GM18520 (cell line): ENCODE results near the gene IL27RA.

Experiments
- ATAC-seq: cut with Tn5 transposase; IDR thresholded peaks from one replicate; pipeline ENCODE4 v1.9.1; 2021; ENCODE audit not compliant: unreplicated experiment

The IL27RA gene

GRCh38 chr19:14056741-14057356 is 25.3 kb downstream of the IL27RA start:
- ATAC-seq: no peak

- no peak for ATAC-seq
These were observed 26.9 kb downstream of the IL27RA start for GRCh38 chr19:14058182-14059092.

DNA sequence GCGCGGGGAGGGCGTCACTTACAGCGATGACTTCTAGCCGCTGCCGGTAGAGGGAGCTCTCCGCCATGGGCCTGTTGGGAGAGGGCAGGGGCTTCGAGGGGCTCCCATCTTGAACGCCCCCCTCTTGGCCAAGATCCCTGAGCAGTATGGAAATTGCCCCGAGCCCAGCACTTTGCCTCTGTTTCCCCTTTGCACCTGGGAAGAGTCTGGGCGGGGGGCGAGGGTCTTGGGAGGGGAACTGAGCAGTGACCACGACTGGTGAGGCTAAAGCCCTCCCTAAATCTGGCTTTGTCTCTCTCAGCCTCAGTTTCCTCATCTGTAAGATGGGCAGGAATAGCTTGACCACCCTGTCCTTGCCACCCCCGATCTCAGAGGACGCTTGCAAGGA is 27.5 kb downstream of the IL27RA start:
- ATAC-seq: no peak

GRCh38 chr19:14059652-14060155 is 28.1 kb downstream of the IL27RA start:
- ATAC-seq: no peak

GRCh38 chr19:14061081-14061749 is 29.7 kb downstream of the IL27RA start:
- no peak for ATAC-seq

DNA sequence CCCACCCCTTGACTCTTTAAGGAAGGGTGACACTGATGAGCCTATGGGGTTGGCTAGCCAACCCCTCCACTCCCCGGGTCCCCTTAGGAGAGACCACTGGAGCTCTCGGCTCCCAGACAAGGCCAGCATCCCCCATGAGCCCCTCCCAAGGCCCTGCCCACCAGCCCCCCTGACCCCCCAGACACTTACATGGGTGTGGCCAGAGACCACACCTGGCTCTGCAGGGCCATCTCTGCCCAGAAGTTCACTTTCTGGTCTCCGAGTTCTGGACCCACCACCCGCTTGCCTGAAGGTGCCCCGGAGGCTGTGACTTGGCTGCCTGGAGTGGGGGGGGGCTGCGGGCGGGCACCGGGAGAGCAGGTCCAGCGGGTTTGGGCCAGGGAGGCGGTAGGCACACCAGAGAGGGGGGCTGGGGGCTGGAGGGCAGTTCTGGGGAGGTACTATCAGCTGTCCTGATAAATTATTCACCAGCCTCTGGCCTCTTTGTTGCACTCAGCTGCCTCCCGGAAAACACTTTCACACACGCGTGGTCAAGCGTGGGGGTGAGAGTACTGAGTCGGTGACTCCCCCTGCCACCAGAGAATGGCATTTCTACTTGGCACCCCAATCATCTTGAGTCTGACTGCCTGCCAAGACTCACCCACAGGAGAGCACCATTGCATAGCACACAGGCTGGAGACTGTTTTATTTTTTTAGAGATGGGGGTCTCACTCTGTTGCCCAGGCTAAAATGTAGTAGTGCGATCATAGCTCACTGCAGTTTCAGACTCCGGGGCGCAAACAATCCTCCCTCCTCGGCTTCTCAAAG is 30.4 kb downstream of the IL27RA start, which contains the start of gene PALM3:
PALM3 (minus strand) TSS at position 326 of the 807 bp plus-strand sequence; CDS start at position 230, 96 bp downstream.
- no peak for ATAC-seq

DNA sequence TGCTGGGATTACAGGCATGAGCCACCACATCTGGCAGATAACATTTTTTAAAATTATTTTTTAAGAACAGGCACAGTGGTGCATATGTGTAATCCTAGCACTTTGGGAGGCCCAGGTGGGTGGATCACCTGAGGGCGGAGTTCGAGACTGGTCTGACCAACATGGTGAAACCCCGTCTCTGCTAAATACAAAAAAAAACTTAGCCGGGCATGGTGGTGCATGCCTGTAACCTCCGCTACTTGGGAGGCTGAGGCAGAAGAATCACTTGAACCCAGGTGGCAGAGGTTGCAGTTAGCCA is 30.9 kb downstream of the IL27RA start:
- no peak for ATAC-seq

DNA sequence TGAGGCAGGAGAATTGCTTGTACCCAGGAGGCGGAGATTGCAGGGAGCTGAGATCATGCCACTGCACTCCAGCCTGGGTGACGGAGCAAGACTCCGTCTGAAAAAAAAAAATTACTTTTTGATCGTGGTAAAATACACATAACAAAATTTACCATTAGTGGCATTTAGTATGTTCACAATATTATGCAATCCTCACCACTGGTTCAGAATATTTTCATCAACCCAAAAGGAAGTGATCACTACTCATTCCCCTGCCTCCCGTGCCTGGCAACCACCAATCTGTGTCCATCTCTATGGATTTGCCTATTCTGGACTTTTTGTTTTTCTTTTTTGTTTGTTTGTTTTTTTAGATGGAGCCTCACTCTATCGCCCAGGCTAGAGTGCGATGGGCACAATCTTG is 31.5 kb downstream of the IL27RA start:
- no peak for ATAC-seq

DNA sequence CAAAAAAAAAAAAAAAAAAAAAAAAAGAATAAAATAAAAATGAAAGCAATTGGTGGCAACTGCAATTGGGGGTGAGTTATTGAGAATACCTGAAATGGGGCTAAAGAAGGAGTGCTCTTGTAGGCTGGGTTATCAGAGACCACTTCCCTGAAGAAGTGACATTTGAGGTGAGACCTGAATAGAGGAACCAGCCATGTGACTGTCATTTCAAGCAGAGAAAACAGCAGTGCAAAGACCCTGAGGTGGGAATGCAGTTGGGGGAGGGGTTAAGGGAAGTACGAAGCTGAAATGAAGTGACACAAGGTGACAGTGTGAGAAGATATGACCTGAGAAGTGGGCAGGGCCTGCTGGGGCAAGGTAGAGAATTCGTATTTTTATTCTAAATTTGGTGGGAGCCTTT is 34.6 kb downstream of the IL27RA start:
- ATAC-seq: no peak

DNA sequence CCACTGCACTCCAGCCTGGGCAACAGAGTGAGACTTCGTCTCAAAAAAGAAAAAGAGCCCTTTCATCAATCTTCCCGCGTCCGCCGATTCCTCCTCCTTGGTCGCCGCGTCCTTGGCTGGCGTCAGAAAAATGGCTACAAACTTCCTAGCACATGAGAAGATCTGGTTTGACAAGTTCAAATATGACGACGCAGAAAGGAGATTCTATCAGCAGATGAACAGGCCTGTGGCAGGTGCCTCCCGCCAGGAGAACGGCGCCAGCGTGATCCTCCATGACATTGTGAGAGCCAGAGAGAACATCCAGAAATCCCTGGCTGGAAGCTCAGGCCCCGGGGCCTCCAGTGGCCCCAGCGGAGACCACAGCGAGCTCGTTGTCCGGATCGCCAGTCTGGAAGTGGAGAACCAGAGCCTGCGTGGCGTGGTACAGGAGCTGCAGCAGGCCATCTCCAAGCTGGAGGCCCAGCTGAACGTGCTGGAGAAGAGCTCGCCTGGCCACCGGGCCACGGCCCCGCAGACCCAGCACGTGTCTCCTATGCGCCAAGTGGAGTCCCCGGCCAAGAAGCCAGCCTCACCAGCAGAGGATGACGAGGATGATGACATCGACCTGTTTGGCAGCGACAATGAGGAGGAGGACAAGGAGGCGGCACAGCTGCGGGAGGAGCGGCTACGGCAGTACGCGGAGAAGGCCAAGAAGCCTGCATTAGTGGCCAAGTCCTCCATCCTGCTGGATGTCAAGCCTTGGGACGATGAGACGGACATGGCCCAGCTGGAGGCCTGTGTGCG is 38.9 kb downstream of the IL27RA start:
- no peak for ATAC-seq

DNA sequence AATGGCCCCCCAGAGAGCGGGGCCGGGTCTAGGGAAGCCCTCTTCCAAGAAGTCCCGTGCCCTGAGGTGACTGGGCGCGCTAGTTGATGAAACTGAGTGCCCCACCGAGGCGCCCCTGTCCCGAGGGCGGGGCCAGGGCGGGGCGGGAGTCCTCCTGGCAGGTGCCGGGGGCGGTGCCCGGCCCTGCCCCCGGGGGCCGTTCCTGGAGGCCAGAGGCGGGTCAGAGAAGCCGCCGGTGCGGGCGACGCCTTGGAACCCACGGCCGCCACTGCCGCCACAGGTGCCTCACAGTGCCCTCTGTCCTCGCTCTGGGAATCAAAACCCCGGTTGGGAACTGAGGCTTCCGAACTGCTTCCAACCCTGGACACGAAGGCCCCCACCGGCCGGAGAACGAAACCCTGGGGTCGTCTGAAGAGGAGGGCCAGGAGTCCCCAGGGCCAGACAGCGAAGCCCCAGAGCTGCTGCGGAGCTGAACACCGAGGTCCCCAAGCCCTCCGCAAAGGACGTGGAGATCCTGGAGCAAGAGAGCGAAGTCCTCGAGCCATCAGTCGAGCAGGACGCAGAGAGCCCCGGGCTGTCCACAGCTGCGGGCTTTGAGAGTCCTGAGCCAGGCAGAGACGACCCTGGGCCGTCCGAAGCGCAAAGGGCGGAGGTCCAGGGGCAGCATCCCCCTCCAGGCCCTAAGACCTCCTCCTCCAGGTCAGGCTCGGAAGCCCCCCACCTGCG is 41.1 kb downstream of the IL27RA start, which contains the start of gene MISP3:
MISP3 (plus strand) TSS at position 252 of the 726 bp plus-strand sequence. CDS start 524 bp downstream, outside the sequence.
- no peak for ATAC-seq

- ATAC-seq: peak; percentile 39
These were observed 41.8 kb downstream of the IL27RA start for GRCh38 chr19:14073261-14073924.

DNA sequence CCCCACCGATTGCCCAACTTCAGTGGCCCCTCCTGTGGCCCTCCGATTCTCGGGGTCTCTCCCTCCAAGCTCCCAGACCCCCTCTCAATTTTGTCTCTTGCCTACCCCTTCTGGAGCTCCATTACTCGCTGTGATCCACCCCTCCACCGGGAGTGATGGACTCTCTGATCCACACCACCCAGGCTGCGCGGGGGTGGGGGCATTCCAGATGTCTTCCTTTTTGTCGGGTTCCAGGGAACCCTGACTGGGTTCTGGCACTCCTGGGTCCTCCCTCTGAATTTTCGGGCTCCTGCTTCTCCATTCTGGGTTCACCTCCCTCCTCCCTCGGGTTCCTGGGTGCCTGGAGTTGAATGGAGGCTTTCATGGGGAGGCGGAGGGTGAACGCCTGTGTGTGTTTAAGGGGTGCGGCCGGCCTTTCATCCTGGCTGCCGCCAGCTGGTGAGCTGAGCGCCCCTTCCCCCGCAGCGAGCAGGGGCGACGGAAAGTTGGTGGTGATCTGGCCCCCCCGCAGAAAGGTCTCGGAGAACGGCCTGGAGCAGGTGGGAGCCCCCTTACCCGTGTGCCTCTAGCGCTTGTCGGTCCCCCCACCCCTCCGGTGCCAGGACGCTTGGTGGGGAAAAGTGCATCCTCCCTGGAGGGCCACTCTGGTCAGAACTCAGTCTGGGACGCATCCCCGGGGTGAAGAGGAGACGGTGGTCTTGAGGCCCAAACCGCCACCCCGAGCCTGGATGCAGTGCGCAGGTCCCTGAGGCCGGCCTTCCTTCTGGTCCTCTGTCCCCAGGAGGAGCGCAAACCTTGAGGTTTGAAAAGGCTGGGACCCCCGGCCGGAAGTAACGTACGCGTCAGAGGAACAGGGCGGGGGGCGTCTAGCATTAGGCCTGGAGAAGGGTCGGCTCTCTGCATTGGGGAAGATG is 42.6 kb downstream of the IL27RA start:
- ATAC-seq: no peak

- no peak for ATAC-seq
These were observed 46.8 kb downstream of the IL27RA start for GRCh38 chr19:14078411-14078810.

GRCh38 chr19:14080887-14081796 is 49.6 kb downstream of the IL27RA start:
- peak; percentile 84 for ATAC-seq

- peak; percentile 13 for ATAC-seq
These were observed 50.5 kb downstream of the IL27RA start for GRCh38 chr19:14081797-14082674.
